HG03280 (cell line): ENCODE data around the gene BFSP2.

Experiments
- ATAC-seq: cut with Tn5 transposase; IDR thresholded peaks from one replicate; pipeline ENCODE4 v1.9.1; 2021; ENCODE audit warnings: mild to moderate bottlenecking, moderate library complexity; ENCODE audit not compliant: unreplicated experiment

Gene BFSP2, protein sequence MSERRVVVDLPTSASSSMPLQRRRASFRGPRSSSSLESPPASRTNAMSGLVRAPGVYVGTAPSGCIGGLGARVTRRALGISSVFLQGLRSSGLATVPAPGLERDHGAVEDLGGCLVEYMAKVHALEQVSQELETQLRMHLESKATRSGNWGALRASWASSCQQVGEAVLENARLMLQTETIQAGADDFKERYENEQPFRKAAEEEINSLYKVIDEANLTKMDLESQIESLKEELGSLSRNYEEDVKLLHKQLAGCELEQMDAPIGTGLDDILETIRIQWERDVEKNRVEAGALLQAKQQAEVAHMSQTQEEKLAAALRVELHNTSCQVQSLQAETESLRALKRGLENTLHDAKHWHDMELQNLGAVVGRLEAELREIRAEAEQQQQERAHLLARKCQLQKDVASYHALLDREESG

DNA sequence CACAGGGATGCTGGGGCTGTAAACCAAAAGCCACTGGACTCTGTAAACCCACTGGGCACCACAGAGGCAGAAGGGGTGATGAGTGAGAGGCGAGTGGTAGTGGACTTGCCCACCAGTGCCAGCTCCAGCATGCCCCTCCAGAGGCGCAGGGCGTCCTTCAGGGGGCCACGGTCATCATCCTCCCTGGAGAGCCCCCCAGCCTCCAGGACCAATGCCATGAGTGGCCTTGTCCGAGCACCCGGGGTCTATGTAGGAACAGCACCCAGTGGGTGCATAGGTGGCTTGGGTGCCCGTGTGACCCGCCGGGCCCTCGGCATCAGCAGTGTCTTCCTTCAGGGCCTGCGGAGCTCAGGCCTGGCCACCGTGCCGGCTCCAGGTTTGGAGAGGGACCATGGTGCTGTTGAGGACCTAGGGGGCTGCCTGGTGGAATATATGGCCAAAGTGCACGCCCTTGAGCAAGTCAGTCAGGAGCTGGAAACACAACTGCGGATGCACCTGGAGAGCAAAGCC, at the start of gene BFSP2:
Gene BFSP2 (plus strand): TSS at position 51 of the 510 bp plus-strand sequence. CDS start 28 bp downstream, at position 79.
- ATAC-seq = no peak

DNA sequence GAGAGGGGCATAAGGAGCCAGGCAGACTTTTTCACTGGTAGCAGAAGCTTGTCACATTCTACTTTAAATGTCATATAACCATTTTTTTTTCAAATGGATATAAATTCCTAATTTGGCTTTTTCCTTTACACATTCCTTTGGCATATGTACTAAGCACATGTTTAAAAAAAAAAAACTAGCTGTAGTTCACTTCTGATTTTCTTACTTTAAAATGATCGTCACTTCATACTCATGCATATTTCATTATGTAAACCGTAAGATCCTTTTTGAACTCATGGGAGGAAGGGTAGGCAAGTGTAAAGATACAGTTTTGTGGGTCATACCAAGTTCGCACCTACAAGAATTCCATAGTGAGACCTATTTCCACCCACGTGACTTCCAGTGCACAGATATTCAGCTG, 45.1 kb upstream of the BFSP2 start:
- ATAC-seq = no peak

DNA sequence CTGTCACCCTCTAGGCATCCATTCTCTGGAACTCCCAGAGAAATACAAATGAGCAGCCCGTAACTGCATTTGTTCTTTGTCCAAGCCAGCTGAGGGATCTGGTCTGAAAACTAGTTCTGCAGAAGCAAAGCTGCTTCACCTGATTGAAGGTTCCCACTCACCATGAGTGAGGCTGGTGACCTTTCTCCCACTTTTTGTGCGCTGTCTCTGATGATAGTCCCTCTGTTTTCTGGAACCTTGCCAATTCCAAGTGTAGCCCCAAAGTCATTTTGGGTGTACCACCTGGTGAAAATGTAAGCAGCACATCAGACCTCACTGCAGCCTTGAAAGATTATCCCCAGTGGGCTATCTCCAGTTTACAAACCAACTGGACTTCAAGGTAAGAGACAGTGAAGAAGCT, 39.4 kb upstream of the BFSP2 start:
- ATAC-seq = no peak

DNA sequence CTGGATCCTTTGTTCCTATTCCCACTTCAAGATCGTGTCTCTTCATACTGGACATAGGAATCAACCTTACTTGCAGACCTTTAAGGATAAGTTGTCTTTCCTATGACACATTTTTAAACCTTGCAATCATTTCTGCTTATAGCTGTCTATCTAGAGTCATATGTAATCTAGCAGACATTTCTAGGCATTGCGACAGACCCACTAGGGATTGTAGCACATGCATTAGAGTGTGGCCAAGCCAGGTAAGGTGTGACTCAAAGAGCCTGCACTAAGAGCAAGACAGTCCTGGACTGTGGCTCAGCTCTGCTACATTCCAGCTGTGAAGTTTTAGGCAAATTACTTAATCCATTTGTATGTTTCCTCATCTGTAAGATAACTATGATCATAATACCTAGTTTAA, 38.8 kb upstream of the BFSP2 start:
- no peak for ATAC-seq

DNA sequence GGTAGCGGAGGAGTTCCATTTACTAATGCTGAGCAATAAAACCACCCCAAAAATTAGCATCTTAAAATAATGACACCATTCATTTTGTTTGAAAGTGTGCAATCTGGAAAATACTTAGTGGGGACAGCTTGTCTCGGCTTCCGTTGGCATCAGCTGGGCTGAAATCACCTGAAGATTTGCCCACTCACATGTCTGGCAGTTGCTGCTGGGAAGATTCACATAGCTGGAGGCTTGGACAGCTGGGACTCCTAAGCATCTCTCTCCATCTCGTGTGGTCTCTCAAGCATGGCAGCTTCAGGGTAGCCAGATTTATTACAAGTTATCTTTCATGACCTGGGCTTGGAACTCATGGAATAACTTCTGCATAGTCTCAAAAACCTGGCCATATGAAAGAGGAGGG, 38.4 kb upstream of the BFSP2 start:
- ATAC-seq = no peak

DNA sequence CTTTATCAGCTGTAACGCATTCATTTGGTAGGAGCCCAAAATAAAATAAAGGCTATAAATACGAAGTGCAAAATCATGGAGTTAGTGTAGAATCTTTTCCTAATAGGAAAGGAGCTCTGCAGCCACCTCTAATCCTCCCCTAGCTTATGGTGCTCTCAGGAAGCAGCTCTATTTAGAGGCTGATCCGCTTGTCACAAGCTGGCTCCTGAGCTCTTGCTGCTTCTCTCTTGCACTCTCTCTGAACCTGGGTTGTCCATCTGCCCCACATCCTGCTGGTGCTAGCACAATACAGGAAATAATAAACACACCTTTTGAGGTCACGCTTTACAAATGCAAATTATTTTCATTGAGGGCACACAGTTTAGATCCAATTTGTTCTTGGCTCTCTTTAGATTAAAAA, 37.3 kb upstream of the BFSP2 start:
- no peak for ATAC-seq

DNA sequence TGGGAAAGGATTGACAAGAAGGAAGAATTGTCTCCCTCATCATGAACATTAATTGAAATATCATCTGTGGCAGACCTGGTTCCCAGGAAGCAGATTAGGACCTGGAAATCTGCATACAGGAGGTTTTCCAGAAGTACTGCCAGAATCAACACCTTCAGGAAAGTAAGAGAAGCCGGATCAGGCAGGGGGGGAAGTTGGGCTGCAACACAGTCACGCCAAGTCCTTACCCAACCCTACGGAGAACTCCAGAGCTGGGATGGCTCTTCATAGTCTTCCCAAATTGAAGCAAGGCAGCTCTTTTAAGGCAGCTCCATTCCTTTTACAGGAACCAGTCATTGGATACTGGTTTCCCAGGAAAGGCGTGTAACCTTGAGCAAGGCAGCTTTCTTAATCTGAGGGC, 35.2 kb upstream of the BFSP2 start:
- ATAC-seq = no peak

DNA sequence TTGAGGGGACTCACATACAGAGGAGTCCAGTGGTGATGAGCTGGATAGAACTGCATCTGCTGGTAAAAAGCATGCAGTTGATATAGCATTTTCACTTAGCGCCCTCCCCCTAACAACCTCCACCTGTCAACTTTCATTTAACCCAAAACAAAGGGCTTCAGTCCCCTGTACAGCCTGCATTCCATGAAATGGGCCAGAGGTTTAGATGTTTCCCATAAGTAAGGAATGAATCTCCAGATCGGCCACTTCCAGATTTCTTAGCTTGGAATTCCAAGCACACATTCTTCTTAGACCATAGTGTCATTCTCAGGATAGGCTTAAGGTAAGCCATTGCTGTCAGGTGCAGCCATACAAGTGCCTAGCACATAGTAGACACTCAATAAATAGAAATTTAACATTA, 32.9 kb upstream of the BFSP2 start:
- ATAC-seq = no peak

DNA sequence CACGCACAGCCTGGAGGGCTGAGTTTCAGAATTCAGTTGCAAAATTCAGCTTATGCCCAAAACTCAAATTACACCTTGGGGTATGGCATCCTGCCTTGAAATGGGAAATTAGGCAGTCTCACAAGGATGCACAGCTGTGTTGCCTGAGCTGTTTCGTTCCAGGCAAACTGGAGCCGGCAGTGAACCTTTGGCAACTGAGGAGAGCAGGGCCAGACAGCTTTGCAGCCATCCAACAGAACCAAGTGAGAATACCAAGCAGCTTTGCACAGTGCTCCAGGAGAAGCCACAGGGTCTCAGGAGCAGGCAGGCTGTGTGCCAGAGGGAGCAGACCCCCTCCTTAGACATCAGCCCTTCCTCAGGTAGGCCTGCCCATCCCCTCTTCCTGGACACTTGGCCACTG, 32.5 kb upstream of the BFSP2 start:
- no peak for ATAC-seq

DNA sequence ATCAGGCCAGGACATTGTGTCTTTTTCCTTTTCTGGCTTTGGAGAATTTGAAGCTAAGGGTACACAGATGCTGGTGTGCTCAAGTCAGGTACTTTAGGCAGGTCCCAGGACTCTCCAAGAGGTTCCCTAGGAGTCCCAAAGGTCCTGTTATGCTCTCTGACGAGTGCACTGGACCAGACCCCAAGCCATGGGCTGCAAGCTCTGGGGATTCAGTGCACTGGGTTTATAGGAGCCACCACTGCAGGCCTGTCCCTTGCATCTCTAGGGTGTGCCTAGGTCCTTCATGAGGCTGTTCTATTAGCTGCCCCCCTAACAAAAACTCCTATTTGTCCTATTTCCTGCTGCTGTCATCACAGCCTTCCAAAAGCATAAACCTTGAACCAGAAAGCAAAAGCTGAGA, 31.9 kb upstream of the BFSP2 start:
- no peak for ATAC-seq

DNA sequence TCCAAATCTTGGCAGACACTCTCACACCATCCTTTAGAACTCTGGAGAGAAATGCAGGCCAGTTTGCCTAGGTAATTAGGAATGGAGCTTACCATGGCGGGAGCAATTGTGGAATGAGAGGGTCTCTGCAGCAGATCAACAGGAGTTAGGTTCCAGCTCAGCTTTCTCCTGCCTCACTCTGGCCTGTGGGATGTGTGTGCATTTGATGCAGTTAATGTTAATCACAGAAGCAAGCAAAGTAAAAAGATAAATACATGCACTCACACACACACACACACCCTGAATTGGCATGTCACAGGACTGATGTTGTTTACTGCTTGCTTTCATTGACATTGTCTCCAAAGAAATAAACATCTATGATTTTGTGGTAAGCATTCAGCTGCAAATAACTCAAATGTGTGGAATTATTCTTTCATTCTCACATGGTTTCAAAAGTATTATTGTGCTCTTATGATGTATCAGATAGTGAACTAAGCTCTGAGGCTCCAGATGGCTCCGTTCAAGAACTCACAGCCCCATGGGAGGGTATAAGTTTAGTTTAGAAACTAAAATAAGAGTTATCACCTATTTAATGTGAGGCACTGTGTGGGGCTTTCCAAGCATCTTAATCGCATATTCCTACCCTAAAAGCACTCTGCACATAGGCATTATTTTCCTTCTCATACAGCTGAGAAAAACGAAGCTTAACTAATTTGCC, 31.3 kb upstream of the BFSP2 start:
- no peak for ATAC-seq

DNA sequence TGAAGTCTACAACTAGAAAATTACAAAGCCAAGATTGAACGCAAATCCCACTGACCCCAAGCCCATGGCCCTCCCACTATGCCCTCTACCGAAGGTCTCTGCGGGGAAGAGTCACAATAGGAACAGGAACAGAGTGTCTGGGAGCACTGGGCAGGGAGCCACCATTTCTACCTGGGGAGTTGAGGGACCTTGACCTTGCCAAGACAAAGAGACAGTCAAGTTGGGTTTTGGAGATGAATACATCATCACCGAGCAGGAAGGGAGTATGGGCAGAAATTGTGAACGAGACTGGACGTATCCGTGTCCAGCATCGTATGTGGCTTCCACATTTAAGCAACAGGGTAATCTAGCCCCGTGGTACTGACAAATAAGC, 30.8 kb upstream of the BFSP2 start:
- ATAC-seq = no peak

DNA sequence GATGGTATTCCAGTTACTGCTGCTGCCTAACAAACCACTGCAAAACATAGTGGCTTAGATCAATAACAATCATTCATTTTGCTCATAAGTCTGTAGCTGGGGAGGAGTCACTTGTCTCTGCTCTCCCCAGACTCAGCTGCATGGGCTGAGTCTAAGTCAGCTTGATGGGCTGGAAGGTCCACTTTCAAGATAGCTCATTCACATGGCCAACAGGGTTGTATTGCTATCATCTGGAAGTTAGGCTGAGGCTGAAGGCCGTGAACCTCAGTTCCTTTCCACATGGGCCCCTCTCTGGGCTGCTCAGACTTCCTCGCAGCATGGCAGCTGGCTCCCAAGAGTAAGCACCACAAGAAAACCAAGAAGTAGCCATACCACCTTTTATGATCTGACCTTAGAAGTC, 28.7 kb upstream of the BFSP2 start:
- no peak for ATAC-seq

DNA sequence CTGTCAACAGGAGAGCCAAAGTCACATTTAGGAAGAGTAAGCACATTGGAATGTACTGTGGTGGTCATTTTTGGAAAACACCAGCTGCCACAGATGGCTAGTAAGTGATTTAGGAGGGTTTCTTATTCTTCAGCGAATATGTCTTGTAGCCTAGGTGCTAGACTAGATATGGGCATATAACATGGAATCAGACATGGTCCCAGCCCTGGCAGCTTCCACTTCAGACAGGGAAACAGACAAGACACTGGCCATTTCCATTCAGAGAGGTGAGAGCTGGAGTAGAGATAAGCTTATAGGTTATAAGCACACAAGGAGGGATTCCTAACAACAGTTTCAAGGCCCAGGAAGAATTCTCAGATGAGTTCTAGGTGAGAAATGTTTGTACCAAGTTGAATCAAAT, 28.2 kb upstream of the BFSP2 start:
- ATAC-seq = no peak

DNA sequence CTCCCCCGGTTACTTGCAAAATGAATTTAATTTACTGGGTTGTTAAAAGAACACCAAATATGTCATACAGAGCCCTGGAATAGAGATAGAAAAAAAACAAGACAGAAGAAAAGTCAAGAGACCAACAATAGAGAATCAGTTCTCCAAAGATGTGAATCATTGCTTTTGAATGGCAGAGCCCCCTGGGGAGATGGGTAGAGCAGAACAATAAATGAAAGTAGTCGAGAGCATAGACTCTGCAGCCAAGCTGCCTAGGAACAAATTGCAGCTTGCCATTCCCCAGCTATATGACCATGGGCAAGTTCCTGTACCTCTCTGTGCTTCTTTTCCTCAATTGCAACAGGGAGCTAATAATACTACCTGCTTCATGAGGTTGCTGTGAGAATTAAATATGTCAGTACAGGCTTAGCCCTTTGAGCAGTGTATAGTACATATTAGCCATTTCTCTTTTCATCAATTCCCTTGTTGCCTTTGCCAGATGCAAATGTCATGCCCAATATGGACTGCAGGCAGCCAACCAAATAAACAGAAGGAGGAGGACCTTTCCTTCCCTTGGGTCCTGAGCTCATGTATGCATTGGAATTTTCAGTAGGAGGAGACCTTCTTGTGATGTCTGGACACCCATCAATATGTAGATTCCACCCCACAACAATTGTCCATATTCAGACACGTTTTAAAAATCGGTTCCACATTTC, 25.0 kb upstream of the BFSP2 start:
- ATAC-seq = no peak

DNA sequence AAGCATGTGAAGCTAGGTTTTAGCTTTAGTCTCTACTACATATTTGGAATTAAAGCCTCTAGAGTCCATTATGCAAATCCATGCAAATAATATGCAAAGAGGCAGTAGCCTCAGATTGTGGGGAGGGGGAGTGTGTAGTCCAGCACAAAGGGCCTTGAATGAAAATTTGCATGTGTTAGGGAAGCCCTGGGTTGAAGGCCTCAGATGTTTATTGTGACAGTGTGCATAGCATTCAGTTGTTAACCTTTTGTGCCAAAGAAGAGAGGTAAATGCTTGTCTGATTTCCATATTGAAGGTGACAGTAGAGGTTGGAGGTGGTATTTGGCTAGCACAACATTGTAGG, 24.5 kb upstream of the BFSP2 start:
- no peak for ATAC-seq

DNA sequence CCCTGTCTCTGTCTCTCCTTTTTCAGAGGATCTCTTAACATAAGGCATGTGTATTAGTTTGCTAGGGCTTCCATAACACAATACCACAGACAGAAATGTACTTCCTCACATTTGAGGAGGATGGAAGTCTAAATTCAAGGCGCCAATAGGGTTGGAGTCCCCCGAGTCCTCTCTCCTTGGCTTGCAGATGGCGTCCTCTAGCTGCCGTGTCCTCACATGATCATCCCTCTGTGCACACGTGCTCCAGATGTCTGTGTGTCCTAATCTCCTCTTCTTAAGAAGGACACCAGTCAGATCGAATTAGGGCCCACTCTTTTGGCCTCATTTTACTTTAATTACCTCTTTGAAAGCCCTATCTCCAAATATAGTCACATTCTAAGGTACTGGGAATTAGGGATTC, 23.0 kb upstream of the BFSP2 start:
- no peak for ATAC-seq

DNA sequence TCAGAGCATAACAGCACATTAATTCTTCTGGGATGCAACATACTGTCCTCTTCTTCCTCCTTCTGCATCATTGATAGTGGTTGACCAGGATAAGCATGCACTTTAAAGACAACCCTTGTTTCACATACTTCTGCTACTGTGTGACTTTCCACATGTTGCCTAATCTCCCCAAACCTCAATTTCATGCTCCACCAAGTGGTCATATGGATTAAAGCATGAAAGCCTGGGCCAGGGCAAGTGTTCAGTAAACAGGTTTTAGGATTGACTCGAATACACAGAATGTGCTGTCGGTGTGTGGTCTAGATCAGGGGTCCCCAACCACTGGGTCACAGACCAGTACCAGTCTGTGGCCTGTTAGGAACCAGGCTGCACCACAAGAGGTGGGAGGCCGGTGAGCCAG, 22.5 kb upstream of the BFSP2 start:
- ATAC-seq = no peak

DNA sequence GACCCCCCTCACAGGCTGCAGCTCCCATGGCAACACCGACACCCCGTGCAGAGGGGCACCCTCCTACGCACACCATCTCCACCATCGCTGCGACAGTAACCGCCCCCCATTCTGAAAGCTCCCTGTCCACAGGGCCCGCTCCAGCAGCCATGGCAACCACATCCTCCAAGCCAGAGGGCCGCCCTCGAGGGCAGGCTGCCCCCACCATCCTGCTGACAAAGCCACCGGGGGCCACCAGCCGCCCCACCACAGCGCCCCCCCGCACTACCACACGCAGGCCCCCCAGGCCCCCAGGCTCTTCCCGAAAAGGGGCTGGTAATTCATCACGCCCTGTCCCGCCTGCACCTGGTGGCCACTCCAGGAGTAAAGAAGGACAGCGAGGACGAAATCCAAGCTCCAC, 19.9 kb upstream of the BFSP2 start:
- no peak for ATAC-seq

DNA sequence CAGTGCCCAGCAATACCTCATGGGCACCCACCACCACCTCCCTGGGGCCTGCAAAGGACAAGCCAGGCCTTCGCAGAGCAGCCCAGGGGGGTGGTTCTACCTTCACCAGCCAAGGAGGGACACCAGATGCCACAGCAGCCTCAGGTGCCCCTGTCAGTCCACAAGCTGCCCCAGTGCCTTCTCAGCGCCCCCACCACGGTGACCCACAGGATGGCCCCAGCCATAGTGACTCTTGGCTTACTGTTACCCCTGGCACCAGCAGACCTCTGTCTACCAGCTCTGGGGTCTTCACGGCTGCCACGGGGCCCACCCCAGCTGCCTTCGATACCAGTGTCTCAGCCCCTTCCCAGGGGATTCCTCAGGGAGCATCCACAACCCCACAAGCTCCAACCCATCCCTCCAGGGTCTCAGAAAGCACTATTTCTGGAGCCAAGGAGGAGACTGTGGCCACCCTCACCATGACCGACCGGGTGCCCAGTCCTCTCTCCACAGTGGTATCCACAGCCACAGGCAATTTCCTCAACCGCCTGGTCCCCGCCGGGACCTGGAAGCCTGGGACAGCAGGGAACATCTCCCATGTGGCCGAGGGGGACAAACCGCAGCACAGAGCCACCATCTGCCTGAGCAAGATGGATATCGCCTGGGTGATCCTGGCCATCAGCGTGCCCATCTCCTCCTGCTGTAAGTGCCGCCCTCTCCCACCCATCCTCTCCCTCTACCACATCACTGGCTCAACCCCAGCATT, 19.2 kb upstream of the BFSP2 start:
- no peak for ATAC-seq
